Endothelial cell of umbilical vein (primary cell): ENCODE results near the gene LRRC47. TPM values are rescaled to one million over a fixed set of nuclear protein-coding genes. Genes with fewer than 3 reads are reported as not detected.

Experiments
- BruUV-seq: library from RNA; stranded (reverse); fragments of 400-500 nt; replicated peaks from 2 replicates; lab custom pipeline; 2021; lab: Mats Ljungman, UMichigan
- CTCF ChIA-PET: fragments of 300-600, 350-600 bp; sonication (Branson Sonifier 250); formaldehyde crosslinking; loops from one replicate; lab custom pipeline; 2021; ENCODE audit warnings: antibody characterized with exemption, inconsistent platforms; lab: Charles Lee
- POLR2A ChIA-PET: fragments of 300-600, 350-600 bp; sonication (Branson Sonifier 250); formaldehyde crosslinking; loops from one replicate; lab custom pipeline; 2021; ENCODE audit warnings: antibody characterized with exemption, inconsistent platforms; lab: Charles Lee
- DNase-seq: peaks from one replicate; pipeline ENCODE4 v3.0.0-alpha.2; 2011; ENCODE audit warnings: low read depth, low spot score
- FAIRE-seq: peaks from 2 replicates; lab custom pipeline; 2011; peaks lifted over from hg19 to GRCh38; lab: Jason Lieb, UNC
- H2AFZ ChIP-seq: 2 replicates; pipeline ENCODE4 v1.6.0; 2012; ENCODE audit warnings: low read depth, low read length, control low read depth, inconsistent platforms
- H3K27ac ChIP-seq: 2 replicates; pipeline ENCODE4 v1.5.1; 2011; ENCODE audit warnings: low read depth, mild to moderate bottlenecking, control low read depth, low read length, moderate library complexity; ENCODE audit not compliant: insufficient read depth
- H3K27me3 ChIP-seq, 2 experiments: 2 replicates each; pipeline versions ENCODE4 v1.6.0 to v1.6.1; 2011; ENCODE audit warnings: low read length in 2 of 2, mixed read lengths in 1 of 2; ENCODE audit not compliant: control insufficient read depth in 2 of 2, insufficient read depth in 2 of 2
- H3K36me3 ChIP-seq, 2 experiments: 2 replicates in 1 of 2; 3 replicates in 1 of 2; pipeline ENCODE4 v1.5.1; 2011; ENCODE audit warnings: low read length in 2 of 2, mild to moderate bottlenecking in 1 of 2, moderate library complexity in 1 of 2; ENCODE audit not compliant: control insufficient read depth in 2 of 2, insufficient read depth in 2 of 2; ENCODE audit errors: extremely low read depth in 1 of 2
- H3K4me1 ChIP-seq: 3 replicates; pipeline ENCODE4 v1.5.1; 2011; ENCODE audit warnings: mild to moderate bottlenecking, low read length; ENCODE audit not compliant: control insufficient read depth, insufficient read depth; ENCODE audit errors: extremely low read depth
- H3K4me2 ChIP-seq: 2 replicates; pipeline ENCODE4 v1.6.1; 2011; ENCODE audit warnings: low read length, control low read depth, mixed read lengths; ENCODE audit not compliant: insufficient read depth
- H3K4me3 ChIP-seq, 3 experiments: fragments of 200-600 bp in 1 of 3; sonication (generic), shearing (Covaris generic) in 1 of 3; replicated peaks in 1 of 3; 2 replicates each; pipeline ENCODE4 v1.5.1; 2011 to 2016; ENCODE audit warnings: control low read depth in 3 of 3, low read length in 3 of 3, mild to moderate bottlenecking in 2 of 3, inconsistent platforms in 1 of 3, low read depth in 1 of 3, moderate library complexity in 1 of 3; ENCODE audit not compliant: insufficient read depth in 1 of 3
- H3K79me2 ChIP-seq: 2 replicates; pipeline ENCODE4 v1.6.0; 2012; ENCODE audit warnings: low read length, inconsistent platforms; ENCODE audit not compliant: control insufficient read depth, insufficient read depth
- H3K9ac ChIP-seq: replicated peaks from 2 replicates; pipeline ENCODE3; 2011; ENCODE audit warnings: low read length, control low read depth; ENCODE audit not compliant: insufficient read depth; ENCODE audit errors: extremely low read depth
- H3K9me1 ChIP-seq: replicated peaks from 3 replicates; pipeline ENCODE4 v1.6.0; 2011; ENCODE audit warnings: mild to moderate bottlenecking, low read length; ENCODE audit not compliant: control insufficient read depth, insufficient read depth; ENCODE audit errors: extremely low read depth
- H3K9me3 ChIP-seq: replicated peaks from 2 replicates; pipeline ENCODE4 v1.5.1; 2012; ENCODE audit warnings: low read length, inconsistent platforms; ENCODE audit not compliant: control insufficient read depth, insufficient read depth
- H4K20me1 ChIP-seq: replicated peaks from 2 replicates; pipeline ENCODE3; 2011; ENCODE audit warnings: mild to moderate bottlenecking, low read length; ENCODE audit not compliant: control insufficient read depth, insufficient read depth; ENCODE audit errors: extremely low read depth
- EZH2 ChIP-seq: IDR thresholded peaks from 2 replicates; pipeline ENCODE4 v1.6.1; 2012; ENCODE audit warnings: borderline replicate concordance, low read depth, mild to moderate bottlenecking, moderate library complexity, low read length, inconsistent platforms; ENCODE audit not compliant: severe bottlenecking
- FOS ChIP-seq: IDR thresholded peaks from 2 replicates; pipeline ENCODE4 v1.6.1; 2011; ENCODE audit warnings: mild to moderate bottlenecking, low read length, moderate library complexity, borderline replicate concordance; ENCODE audit not compliant: insufficient read depth
- GATA2 ChIP-seq: IDR thresholded peaks from 2 replicates; pipeline ENCODE4 v1.7.0; 2011; ENCODE audit warnings: low read depth, mild to moderate bottlenecking, moderate library complexity, mixed read lengths, low read length; ENCODE audit not compliant: insufficient read length, insufficient read depth
- JUN ChIP-seq: IDR thresholded peaks from 2 replicates; pipeline ENCODE4 v1.6.1; 2011; ENCODE audit warnings: borderline replicate concordance, low read depth; ENCODE audit not compliant: insufficient read length, insufficient read depth
- MAX ChIP-seq: IDR thresholded peaks from 2 replicates; pipeline ENCODE4 v1.6.1; 2011; ENCODE audit not compliant: insufficient read depth, insufficient read length
- MYC ChIP-seq: IDR thresholded peaks from one replicate; pipeline ENCODE4 v1.6.1; 2011; ENCODE audit warnings: mild to moderate bottlenecking, low read depth, low read length
- POLR2A ChIP-seq: IDR thresholded peaks from 2 replicates; pipeline ENCODE4 v1.6.1; 2012; ENCODE audit warnings: low read depth, mild to moderate bottlenecking, control low read depth, low read length
- POLR2AphosphoS5 ChIP-seq: IDR thresholded peaks from 2 replicates; pipeline ENCODE4 v1.6.1; 2012; ENCODE audit warnings: low read depth, mild to moderate bottlenecking, control low read depth, low read length, moderate library complexity; ENCODE audit not compliant: insufficient read depth
- dilution Hi-C: fragments of 300-500 bp; cut with MboI; formaldehyde crosslinking; loops from one replicate; pipeline ENCODE4 v1.15.0; 2019; ENCODE audit warnings: low sequenced_read_pairs; ENCODE audit not compliant: extremely low pct_ligation_motif_present
- intact Hi-C: fragments of 100-400 bp; cut with micrococcal nuclease; formaldehyde crosslinking; loops from one replicate; pipeline ENCODE4 v1.10.0; 2022
- polyA plus RNA-seq, 4 experiments: library from polyadenylated mRNA; depleted of rRNA in 3 of 4; stranded (reverse) in 3 of 4; unstranded in 1 of 4; fragments of >200 nt; gene quantifications; 2 replicates each; pipeline versions ENCODE4 v1.2.1 to v1.2.3, GENCODE V29; 2011 to 2012; ENCODE audit warnings: missing spikeins in 1 of 4
- total RNA-seq: library from RNA; stranded (reverse); gene quantifications from 2 replicates; pipeline ENCODE4 v1.2.3, GENCODE V29; 2021
- TF ChIP-seq, protein P1 (sequence below), 2 donors: IDR thresholded peaks; 1 replicate in 1 of 2; 2 replicates in 1 of 2; pipeline ENCODE4 v1.5.1; 2011; ENCODE audit warnings: low read length in 2 of 2, mild to moderate bottlenecking in 2 of 2, moderate library complexity in 2 of 2, control low read depth in 1 of 2, inconsistent platforms in 1 of 2, low read depth in 1 of 2; ENCODE audit not compliant: insufficient read depth in 1 of 2; ENCODE audit errors: extremely low read depth in 1 of 2

The LRRC47 gene
- total and polyA plus RNA-seq, 2 donors (not counting 3 experiments of a cell fraction or from before 2014, with no cell fraction given), result 23.7 to 42.5 TPM

DNA sequence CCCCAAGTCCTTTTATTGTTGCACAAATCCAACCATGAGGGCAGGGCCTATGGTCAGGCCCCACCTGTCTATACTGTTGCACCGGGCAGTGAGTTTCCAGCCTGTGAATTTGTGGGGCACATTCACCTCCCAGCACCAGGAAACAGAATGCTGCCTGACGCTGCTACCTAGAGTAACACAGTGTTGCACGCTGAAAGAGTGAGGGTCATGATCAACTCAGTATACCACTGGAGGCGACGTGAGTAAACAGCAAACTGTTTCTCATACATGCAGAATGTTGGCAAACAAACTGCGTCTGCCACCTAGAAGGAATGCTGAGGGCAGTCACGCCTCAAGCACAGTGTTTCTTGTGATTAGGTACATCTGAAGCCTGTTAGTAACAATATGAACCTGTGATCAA is 13.4 kb upstream of the LRRC47 start:
- dilution Hi-C loops, result no loop called here
- Histone ChIP-seq H3K4me2 (no peak overlapping the region), H3K4me1 (no peaks in the 10 kb centered on the region), H3K79me2 (no peaks in the 10 kb centered on the region), H4K20me1 (no peaks in the 10 kb centered on the region), H3K4me3 (no peak overlapping the region), H3K9ac (no peak overlapping the region), H2AFZ (no peak overlapping the region), H3K27me3 (no peaks in the 10 kb centered on the region), H3K9me3 (no peaks in the 10 kb centered on the region), H3K36me3 (no peaks in the 10 kb centered on the region), H3K9me1 (no peaks in the 10 kb centered on the region), H3K27ac (no peak overlapping the region)
- no peak for FAIRE-seq
- ChIA-PET CTCF (no interaction called here), POLR2A (no interaction called here)
- DNase-seq, result no peak
- no TSS peak for BruUV-seq
- intact Hi-C loops, result no loop called here
- TF ChIP-seq, protein P1, sequence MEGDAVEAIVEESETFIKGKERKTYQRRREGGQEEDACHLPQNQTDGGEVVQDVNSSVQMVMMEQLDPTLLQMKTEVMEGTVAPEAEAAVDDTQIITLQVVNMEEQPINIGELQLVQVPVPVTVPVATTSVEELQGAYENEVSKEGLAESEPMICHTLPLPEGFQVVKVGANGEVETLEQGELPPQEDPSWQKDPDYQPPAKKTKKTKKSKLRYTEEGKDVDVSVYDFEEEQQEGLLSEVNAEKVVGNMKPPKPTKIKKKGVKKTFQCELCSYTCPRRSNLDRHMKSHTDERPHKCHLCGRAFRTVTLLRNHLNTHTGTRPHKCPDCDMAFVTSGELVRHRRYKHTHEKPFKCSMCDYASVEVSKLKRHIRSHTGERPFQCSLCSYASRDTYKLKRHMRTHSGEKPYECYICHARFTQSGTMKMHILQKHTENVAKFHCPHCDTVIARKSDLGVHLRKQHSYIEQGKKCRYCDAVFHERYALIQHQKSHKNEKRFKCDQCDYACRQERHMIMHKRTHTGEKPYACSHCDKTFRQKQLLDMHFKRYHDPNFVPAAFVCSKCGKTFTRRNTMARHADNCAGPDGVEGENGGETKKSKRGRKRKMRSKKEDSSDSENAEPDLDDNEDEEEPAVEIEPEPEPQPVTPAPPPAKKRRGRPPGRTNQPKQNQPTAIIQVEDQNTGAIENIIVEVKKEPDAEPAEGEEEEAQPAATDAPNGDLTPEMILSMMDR (IDR thresholded peaks at IDR 0.05; ENCODE audit: extremely low read depth in 1 of 2, insufficient read depth in 1 of 2, low read depth in 1 of 2, low read length in 2 of 2), result no peak
- TF ChIP-seq POLR2A, result no peak
- no peak for TF ChIP-seq JUN
- TF ChIP-seq GATA2, result no peak
- no peak for TF ChIP-seq MAX
- TF ChIP-seq FOS, result no peak
- no peak for TF ChIP-seq EZH2
- no peak for TF ChIP-seq POLR2AphosphoS5
- TF ChIP-seq MYC, result no peak
